ENCODE data around the gene TERT. TPM values are rescaled to one million over a fixed set of nuclear protein-coding genes. Genes with fewer than 3 reads are reported as not detected.

Gene TERT
- total RNA-seq, 1 donor from 2014 or later, result 2.9 TPM

GRCh38 chr5:1216918-1217295 is 78.0 kb downstream of the TERT start:
- no peak overlapping the region for H3K4me3 Mint-ChIP-seq (ENCODE audit: unreplicated experiment)
- peaks cover 4% of the 10 kb centered on the region for H3K36me3 Mint-ChIP-seq (ENCODE audit: unreplicated experiment)
- peaks cover 13% of the 10 kb centered on the region for H3K27me3 Mint-ChIP-seq (ENCODE audit: unreplicated experiment)
- no peak overlapping the region for H3K27ac Mint-ChIP-seq (ENCODE audit: unreplicated experiment)
- peaks cover 6% of the 10 kb centered on the region for H3K9me3 Mint-ChIP-seq (ENCODE audit: unreplicated experiment)
- DNase-seq, result peak; percentile 7
- no peaks in the 10 kb centered on the region for H3K4me1 Mint-ChIP-seq (ENCODE audit: low read depth, unreplicated experiment)
- TF ChIP-seq, protein P1, sequence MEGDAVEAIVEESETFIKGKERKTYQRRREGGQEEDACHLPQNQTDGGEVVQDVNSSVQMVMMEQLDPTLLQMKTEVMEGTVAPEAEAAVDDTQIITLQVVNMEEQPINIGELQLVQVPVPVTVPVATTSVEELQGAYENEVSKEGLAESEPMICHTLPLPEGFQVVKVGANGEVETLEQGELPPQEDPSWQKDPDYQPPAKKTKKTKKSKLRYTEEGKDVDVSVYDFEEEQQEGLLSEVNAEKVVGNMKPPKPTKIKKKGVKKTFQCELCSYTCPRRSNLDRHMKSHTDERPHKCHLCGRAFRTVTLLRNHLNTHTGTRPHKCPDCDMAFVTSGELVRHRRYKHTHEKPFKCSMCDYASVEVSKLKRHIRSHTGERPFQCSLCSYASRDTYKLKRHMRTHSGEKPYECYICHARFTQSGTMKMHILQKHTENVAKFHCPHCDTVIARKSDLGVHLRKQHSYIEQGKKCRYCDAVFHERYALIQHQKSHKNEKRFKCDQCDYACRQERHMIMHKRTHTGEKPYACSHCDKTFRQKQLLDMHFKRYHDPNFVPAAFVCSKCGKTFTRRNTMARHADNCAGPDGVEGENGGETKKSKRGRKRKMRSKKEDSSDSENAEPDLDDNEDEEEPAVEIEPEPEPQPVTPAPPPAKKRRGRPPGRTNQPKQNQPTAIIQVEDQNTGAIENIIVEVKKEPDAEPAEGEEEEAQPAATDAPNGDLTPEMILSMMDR (IDR thresholded peaks at IDR 0.05; ENCODE audit: partially characterized antibody, unreplicated experiment), result no peak

DNA sequence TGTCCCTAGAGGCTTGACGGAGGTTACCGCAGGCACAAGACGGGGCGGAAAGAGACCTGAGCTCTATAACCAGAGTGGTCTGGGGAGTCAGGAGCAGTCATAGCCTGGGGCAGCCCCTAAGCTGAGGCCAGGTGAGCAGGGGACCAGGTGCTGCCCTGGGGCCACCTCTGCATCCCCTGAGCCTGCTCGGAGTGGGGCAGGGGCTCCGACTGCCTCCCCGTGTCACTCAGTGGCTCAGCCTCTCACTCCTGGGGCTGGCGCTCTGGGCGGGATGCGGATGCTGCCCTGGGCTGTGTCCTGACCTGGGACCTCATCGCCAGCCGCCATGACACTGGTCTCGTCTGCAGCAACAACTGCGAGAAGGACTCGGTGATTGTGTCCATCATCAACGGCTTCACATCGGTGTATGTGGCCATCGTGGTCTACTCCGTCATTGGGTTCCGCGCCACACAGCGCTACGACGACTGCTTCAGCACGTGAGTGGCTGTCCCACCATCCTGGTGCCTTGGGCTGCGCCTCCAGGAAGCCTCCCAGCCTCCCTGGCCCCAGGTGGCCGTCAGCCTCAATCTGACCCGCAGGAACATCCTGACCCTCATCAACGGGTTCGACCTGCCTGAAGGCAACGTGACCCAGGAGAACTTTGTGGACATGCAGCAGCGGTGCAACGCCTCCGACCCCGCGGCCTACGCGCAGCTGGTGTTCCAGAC is 78.5 kb downstream of the TERT start:
- TF ChIP-seq, protein P1 (IDR thresholded peaks at IDR 0.05; ENCODE audit: partially characterized antibody, unreplicated experiment), result no peak
- H3K27ac Mint-ChIP-seq (ENCODE audit: unreplicated experiment), result no peak overlapping the region
- H3K27me3 Mint-ChIP-seq (ENCODE audit: unreplicated experiment), result peaks cover 13% of the 10 kb centered on the region
- no peak overlapping the region for H3K4me3 Mint-ChIP-seq (ENCODE audit: unreplicated experiment)
- H3K9me3 Mint-ChIP-seq (ENCODE audit: unreplicated experiment), result peaks cover 6% of the 10 kb centered on the region
- H3K36me3 Mint-ChIP-seq (ENCODE audit: unreplicated experiment), result peaks cover 4% of the 10 kb centered on the region
- H3K4me1 Mint-ChIP-seq (ENCODE audit: low read depth, unreplicated experiment), result no peaks in the 10 kb centered on the region
- peak; percentile 8 for DNase-seq

DNA sequence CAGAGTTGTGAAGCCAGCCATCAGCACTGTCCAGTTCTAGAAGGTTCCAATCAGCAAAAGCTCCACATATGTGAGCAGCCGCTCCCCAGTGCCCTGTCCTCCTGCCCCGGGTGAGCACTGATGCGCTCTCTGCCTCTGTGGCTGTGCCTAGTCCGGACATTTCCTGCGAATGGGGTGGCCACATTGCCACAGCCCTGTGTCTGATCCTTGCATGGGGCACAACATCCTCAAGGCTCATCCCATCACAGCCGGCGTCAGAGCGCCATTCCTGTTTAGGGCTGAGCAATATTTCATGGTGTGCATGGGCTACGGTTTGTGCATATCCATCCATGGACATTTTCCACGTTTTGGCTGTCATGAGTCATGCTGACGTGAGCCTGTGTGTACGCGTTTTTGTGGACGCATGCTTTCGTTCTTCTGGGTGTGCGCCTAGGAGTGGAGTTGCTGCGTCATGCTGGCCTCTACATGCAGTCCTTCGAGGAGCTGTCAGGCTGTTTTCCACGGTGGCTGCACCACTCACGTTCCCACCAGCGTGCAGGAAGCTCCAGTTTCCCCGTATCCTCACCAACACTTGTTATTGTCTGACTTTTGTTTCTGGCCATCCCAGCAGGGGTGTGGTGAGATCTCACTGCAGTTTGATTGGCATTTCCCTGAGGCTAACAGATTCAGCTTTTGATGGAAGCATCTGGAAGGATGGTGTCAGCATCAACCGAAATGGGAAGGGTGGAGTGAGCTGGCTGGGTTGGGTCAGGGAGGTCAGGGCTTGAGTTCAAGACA is 79.4 kb downstream of the TERT start:
- H3K4me3 Mint-ChIP-seq (ENCODE audit: unreplicated experiment), result no peak overlapping the region
- DNase-seq, result peak; percentile 5

GRCh38 chr5:1214936-1215220 is 80.0 kb downstream of the TERT start:
- peaks cover 6% of the 10 kb centered on the region for H3K9me3 Mint-ChIP-seq (ENCODE audit: unreplicated experiment)
- no peak overlapping the region for H3K4me3 Mint-ChIP-seq (ENCODE audit: unreplicated experiment)
- H3K36me3 Mint-ChIP-seq (ENCODE audit: unreplicated experiment), result peaks cover 4% of the 10 kb centered on the region
- H3K4me1 Mint-ChIP-seq (ENCODE audit: low read depth, unreplicated experiment), result no peaks in the 10 kb centered on the region
- H3K27ac Mint-ChIP-seq (ENCODE audit: unreplicated experiment), result no peak overlapping the region
- H3K27me3 Mint-ChIP-seq (ENCODE audit: unreplicated experiment), result peaks cover 11% of the 10 kb centered on the region
- DNase-seq, result no peak
- TF ChIP-seq, protein P1 (IDR thresholded peaks at IDR 0.05; ENCODE audit: partially characterized antibody, unreplicated experiment), result no peak

More for the DNA sequence above, 79.4 kb downstream of the TERT start:
- peaks cover 6% of the 10 kb centered on the region for H3K9me3 Mint-ChIP-seq (ENCODE audit: unreplicated experiment)
- no peak overlapping the region for H3K27ac Mint-ChIP-seq (ENCODE audit: unreplicated experiment)
- peaks cover 4% of the 10 kb centered on the region for H3K36me3 Mint-ChIP-seq (ENCODE audit: unreplicated experiment)
- peaks cover 11% of the 10 kb centered on the region for H3K27me3 Mint-ChIP-seq (ENCODE audit: unreplicated experiment)
- TF ChIP-seq, protein P1 (IDR thresholded peaks at IDR 0.05; ENCODE audit: partially characterized antibody, unreplicated experiment), result no peak
- no peaks in the 10 kb centered on the region for H3K4me1 Mint-ChIP-seq (ENCODE audit: low read depth, unreplicated experiment)

Measured in glutamatergic neuron (in vitro differentiated cells).